ENCODE data around the gene FAH. TPM values are rescaled to one million over a fixed set of nuclear protein-coding genes. Genes with fewer than 3 reads are reported as not detected.

Gene FAH
- total RNA-seq: 10 to 100 TPM in 4 of 8 experiments, 1 to 10 TPM in 4; 5.9 to 49.8 (median 11.4) TPM

GRCh38 chr15:80152896-80153876 lies at the start of gene FAH:
TSS of gene FAH (plus strand) at chr15:80152999. CDS start at chr15:80153055, 56 bp downstream.
- peak; percentile 71 to 89 (median 85) for ATAC-seq (replicated peaks in 6 of 8)
- WGBS, 10 experiments: 0 to 11% (median 1%) methylated on average over 4 to 13 of the region's 45 CpGs; no CpG with 5 or more reads in 4 of the 10 experiments
- in situ Hi-C loops (cut with MboI; ENCODE audit: low pct_unique_long_range_greater_than_20kb in 2 of 9, low sequenced_read_pairs in 9 of 9, unreplicated experiment in 9 of 9): no loop called here

GRCh38 chr15:80105193-80105592 lies 47.6 kb upstream of the FAH start:
- WGBS, 10 experiments: 40 to 100% (median 88%) methylated on average over 1 to 3 of the region's 3 CpGs; no CpG with 5 or more reads in 2 of the 10 experiments
- in situ Hi-C loops (cut with MboI; ENCODE audit: low pct_unique_long_range_greater_than_20kb in 2 of 9, low sequenced_read_pairs in 9 of 9, unreplicated experiment in 9 of 9): no loop called here
- no peak overlapping the region for H3K4me3 ChIP-seq
- H3K27ac ChIP-seq: no peak overlapping the region
- H3K4me1 ChIP-seq (replicated peaks in 1 of 2): no peaks in the 10 kb centered on the region
- ATAC-seq (replicated peaks in 6 of 8): no peak

More at GRCh38 chr15:80152896-80153876, at the start of gene FAH:
- peaks cover 21 to 24% of the 10 kb centered on the region in 2 donors for H3K4me1 ChIP-seq (replicated peaks in 1 of 2)
- peak within 1 kb of the TSS in 1 of 2 donors; percentile 12 for H3K27ac ChIP-seq
- peak within 1 kb of the TSS; percentile 45 to 93 (median 57) for H3K4me3 ChIP-seq

DNA sequence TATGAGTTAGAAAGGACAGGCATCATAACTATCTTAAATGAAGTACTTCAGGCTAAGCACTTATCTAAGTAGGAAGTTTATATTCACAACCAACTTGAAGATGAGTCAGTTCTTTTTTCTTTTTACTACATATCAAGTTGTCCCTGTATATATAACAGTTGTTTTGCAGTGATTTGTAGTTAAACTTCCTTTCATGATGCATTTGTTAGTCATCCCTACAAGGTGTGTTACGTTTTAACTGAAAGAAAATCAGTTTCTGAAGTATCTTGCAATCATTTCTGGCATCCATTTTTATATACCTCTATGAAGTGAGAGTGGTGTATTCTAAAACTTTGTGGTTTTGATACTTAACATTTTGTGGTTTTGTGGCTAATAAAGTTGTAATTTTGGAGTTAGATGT lies 47.2 kb upstream of the FAH start:
- no peak overlapping the region for H3K27ac ChIP-seq
- ATAC-seq (replicated peaks in 6 of 8): no peak
- no peaks in the 10 kb centered on the region for H3K4me1 ChIP-seq (replicated peaks in 1 of 2)
- no peak overlapping the region for H3K4me3 ChIP-seq
- in situ Hi-C loops (cut with MboI; ENCODE audit: low pct_unique_long_range_greater_than_20kb in 2 of 9, low sequenced_read_pairs in 9 of 9, unreplicated experiment in 9 of 9): no loop called here
- WGBS, 10 experiments: 20 to 100% (median 67%) methylated on average over 1 of the region's 1 CpG; no CpG with 5 or more reads in 5 of the 10 experiments

DNA sequence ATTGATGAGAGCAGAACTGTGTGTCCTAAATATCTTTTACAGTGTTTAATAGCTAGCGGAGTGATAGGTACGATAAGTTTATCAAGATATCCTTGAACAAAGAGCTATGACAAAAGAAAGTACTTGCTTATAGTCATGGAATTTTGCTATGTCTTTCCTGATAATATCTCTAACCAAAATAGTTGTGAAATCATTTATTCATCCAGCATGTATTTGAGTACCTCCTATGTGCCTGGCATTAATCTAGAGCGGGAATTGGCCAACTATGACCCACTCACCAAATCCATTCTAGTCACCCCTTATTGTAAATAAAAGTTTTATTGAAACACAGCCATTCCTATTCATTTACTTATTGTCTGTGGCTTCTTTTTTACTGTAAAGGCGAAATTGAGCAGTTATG lies 46.7 kb upstream of the FAH start:
- in situ Hi-C loops (cut with MboI; ENCODE audit: low pct_unique_long_range_greater_than_20kb in 2 of 9, low sequenced_read_pairs in 9 of 9, unreplicated experiment in 9 of 9): no loop called here
- H3K4me1 ChIP-seq (replicated peaks in 1 of 2): no peaks in the 10 kb centered on the region
- H3K4me3 ChIP-seq: no peak overlapping the region
- no peak overlapping the region for H3K27ac ChIP-seq
- no peak for ATAC-seq (replicated peaks in 6 of 8)
- WGBS, 10 experiments: 47 to 100% (median 93%) methylated on average over 1 to 4 of the region's 4 CpGs

DNA sequence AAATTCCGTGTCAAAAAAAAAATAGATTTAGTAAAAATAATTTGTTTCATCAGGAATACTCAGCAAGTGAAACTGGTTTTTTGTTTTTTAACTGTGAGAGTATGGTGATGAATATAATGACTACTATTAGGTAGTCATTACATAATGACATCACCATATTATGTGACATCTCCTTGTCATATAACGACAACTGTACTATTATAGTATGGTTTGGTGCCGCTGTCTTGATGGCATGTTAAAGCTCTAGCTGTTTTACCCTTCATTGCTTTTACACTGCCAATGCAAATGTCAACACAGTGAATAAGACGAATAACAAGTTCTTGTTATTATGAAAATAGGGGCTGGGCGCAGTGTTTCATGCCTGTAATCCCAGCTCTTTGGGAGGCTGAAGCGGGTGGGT lies 45.6 kb upstream of the FAH start:
- in situ Hi-C loops (cut with MboI; ENCODE audit: low pct_unique_long_range_greater_than_20kb in 2 of 9, low sequenced_read_pairs in 9 of 9, unreplicated experiment in 9 of 9): no loop called here
- 69 to 100% (median 86%) methylated on average over 1 to 6 of the region's 6 CpGs; no CpG with 5 or more reads in 1 of the 10 experiments for WGBS, 10 experiments
- no peak overlapping the region for H3K27ac ChIP-seq
- peak in 1 of 8 experiments; percentile 57 for ATAC-seq (replicated peaks in 6 of 8)
- H3K4me3 ChIP-seq: no peak overlapping the region
- H3K4me1 ChIP-seq (replicated peaks in 1 of 2): no peaks in the 10 kb centered on the region

- in situ Hi-C loops (cut with MboI; ENCODE audit: low pct_unique_long_range_greater_than_20kb in 2 of 9, low sequenced_read_pairs in 9 of 9, unreplicated experiment in 9 of 9): no loop called here
- no peak for ATAC-seq (replicated peaks in 6 of 8)
- Histone ChIP-seq H3K4me1 (replicated peaks in 1 of 2) (no peaks in the 10 kb centered on the region), H3K4me3 (no peak overlapping the region), H3K27ac (no peak overlapping the region)
- no CpG with 5 or more reads among the region's 3 CpGs for WGBS, 10 experiments
These were observed 45.0 kb upstream of the FAH start for GRCh38 chr15:80107774-80108173.

- in situ Hi-C loops (cut with MboI; ENCODE audit: low pct_unique_long_range_greater_than_20kb in 2 of 9, low sequenced_read_pairs in 9 of 9, unreplicated experiment in 9 of 9): no loop called here
- no peaks in the 10 kb centered on the region for H3K4me1 ChIP-seq (replicated peaks in 1 of 2)
- ATAC-seq (replicated peaks in 6 of 8): no peak
- H3K27ac ChIP-seq: no peak overlapping the region
- WGBS, 10 experiments: 78 to 100% (median 92%) methylated on average over 1 to 3 of the region's 3 CpGs
- H3K4me3 ChIP-seq: no peak overlapping the region
These were observed 43.4 kb upstream of the FAH start for GRCh38 chr15:80109388-80109787.

DNA sequence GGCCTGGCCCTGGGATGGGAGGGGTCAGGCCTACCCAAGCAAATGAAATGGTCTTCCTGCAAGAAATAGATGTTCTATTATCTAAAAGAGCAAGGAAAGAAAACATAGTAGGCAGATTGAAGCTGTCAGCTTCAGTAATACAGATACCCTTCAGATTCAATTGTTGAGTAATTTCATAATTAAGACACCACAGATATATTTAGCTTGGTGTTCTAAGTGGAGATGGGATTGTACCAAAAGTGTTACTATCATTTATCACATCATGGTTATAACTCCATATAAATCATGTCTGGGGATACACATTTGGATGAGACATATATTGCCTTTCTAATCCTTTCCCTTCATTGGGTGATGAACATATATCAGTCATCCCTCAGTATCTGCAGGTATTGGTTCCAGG lies 41.9 kb upstream of the FAH start:
- in situ Hi-C loops (cut with MboI; ENCODE audit: low pct_unique_long_range_greater_than_20kb in 2 of 9, low sequenced_read_pairs in 9 of 9, unreplicated experiment in 9 of 9): no loop called here
- no peak for ATAC-seq (replicated peaks in 6 of 8)
- Histone ChIP-seq H3K4me1 (replicated peaks in 1 of 2) (no peaks in the 10 kb centered on the region), H3K4me3 (no peak overlapping the region), H3K27ac (no peak overlapping the region)

DNA sequence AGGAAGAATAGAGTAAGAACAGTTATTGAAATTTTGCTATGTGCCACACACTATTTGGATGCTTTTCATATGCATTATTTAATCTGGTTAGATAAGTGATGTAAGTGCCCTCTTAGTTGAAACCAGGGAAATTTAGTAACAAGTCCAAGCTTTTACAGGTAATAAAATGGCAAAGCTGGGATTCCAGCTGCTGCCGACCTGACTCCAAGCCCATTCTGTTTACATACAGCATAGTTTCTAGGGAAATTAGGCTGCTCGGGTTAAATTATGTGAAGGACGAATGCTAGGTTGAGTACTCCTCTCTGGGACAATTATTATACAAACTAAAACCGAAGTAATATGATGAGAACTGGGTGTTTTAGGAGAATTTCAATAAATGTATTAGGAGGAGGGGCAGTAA lies 38.7 kb upstream of the FAH start:
- Histone ChIP-seq H3K4me1 (replicated peaks in 1 of 2) (no peaks in the 10 kb centered on the region), H3K27ac (no peak overlapping the region), H3K4me3 (no peak overlapping the region)
- in situ Hi-C loops (cut with MboI; ENCODE audit: low pct_unique_long_range_greater_than_20kb in 2 of 9, low sequenced_read_pairs in 9 of 9, unreplicated experiment in 9 of 9): no loop called here
- no peak for ATAC-seq (replicated peaks in 6 of 8)
- WGBS, 10 experiments: 33 to 69% (median 62%) methylated on average over 1 to 4 of the region's 4 CpGs; no CpG with 5 or more reads in 3 of the 10 experiments

- Histone ChIP-seq H3K4me3 (no peak overlapping the region), H3K4me1 (replicated peaks in 1 of 2) (no peaks in the 10 kb centered on the region), H3K27ac (no peak overlapping the region)
- WGBS, 10 experiments: 71 to 100% (median 88%) methylated on average over 1 of the region's 1 CpG; no CpG with 5 or more reads in 2 of the 10 experiments
- in situ Hi-C loops (cut with MboI; ENCODE audit: low pct_unique_long_range_greater_than_20kb in 2 of 9, low sequenced_read_pairs in 9 of 9, unreplicated experiment in 9 of 9): no loop called here
- no peak for ATAC-seq (replicated peaks in 6 of 8)
These were observed 37.8 kb upstream of the FAH start for GRCh38 chr15:80115021-80115420.

GRCh38 chr15:80118956-80119355 lies 33.8 kb upstream of the FAH start:
- Histone ChIP-seq H3K4me3 (no peak overlapping the region), H3K4me1 (replicated peaks in 1 of 2) (no peaks in the 10 kb centered on the region), H3K27ac (no peak overlapping the region)
- WGBS, 10 experiments: 78 to 100% (median 97%) methylated on average over 1 to 2 of the region's 2 CpGs; no CpG with 5 or more reads in 2 of the 10 experiments
- in situ Hi-C loops (cut with MboI; ENCODE audit: low pct_unique_long_range_greater_than_20kb in 2 of 9, low sequenced_read_pairs in 9 of 9, unreplicated experiment in 9 of 9): no loop called here
- ATAC-seq (replicated peaks in 6 of 8): no peak

GRCh38 chr15:80120636-80121035 lies 32.2 kb upstream of the FAH start:
- H3K27ac ChIP-seq: no peak overlapping the region
- 67 to 100% (median 88%) methylated on average over 1 of the region's 1 CpG; no CpG with 5 or more reads in 4 of the 10 experiments for WGBS, 10 experiments
- ATAC-seq (replicated peaks in 6 of 8): no peak

DNA sequence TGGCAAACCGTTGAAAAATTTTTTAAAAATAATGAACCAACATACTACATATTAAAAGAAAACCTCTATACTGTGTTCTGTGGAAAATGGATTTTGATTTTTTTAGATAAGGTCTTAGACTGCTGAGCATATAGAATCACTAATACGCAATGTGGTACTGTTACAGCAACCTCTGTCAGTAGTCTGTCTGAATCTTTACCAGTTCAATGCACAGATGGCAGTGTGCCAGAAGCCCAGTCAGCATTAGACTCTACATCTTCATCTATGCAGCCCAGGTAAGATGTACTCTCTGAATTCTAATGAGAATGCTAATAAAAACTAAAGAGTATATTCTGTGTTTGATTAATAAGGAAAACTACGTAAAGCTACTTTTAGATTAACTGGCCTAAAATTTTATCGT lies 31.3 kb upstream of the FAH start:
- 80 to 100% (median 93%) methylated on average over 1 to 4 of the region's 4 CpGs; no CpG with 5 or more reads in 1 of the 10 experiments for WGBS, 10 experiments
- no peak for ATAC-seq (replicated peaks in 6 of 8)
- H3K27ac ChIP-seq: no peak overlapping the region
- in situ Hi-C loops (cut with MboI; ENCODE audit: low pct_unique_long_range_greater_than_20kb in 2 of 9, low sequenced_read_pairs in 9 of 9, unreplicated experiment in 9 of 9): no loop called here
- no peaks in the 10 kb centered on the region for H3K4me1 ChIP-seq (replicated peaks in 1 of 2)
- H3K4me3 ChIP-seq: no peak overlapping the region

More at GRCh38 chr15:80120636-80121035, 32.2 kb upstream of the FAH start:
- no peaks in the 10 kb centered on the region for H3K4me1 ChIP-seq (replicated peaks in 1 of 2)
- no peak overlapping the region for H3K4me3 ChIP-seq
- in situ Hi-C loops (cut with MboI; ENCODE audit: low pct_unique_long_range_greater_than_20kb in 2 of 9, low sequenced_read_pairs in 9 of 9, unreplicated experiment in 9 of 9): no loop called here
